PC-9 (cell line): ENCODE results near the gene STN1.

ENCODE experiments used
- CTCF ChIP-seq: fragments of 200-600 bp; sonication (generic); conservative IDR thresholded peaks from 2 replicates; pipeline ENCODE4 v1.6.1; 2017; ENCODE audit warnings: mixed run types, antibody characterized with exemption, mild to moderate bottlenecking, moderate library complexity
- EZH2 ChIP-seq: fragments of 200-600 bp; sonication (generic); IDR thresholded peaks from 2 replicates; pipeline ENCODE4 v1.8.0; 2017; ENCODE audit warnings: antibody characterized with exemption, low read depth

- TF ChIP-seq CTCF (no peak), EZH2 (no peak)
Observed at GRCh38 chr10:103958996-103959395, 41.0 kb upstream of the STN1 start.
